Measurements from ENCODE around the gene MBD1. TPM values are rescaled to one million over a fixed set of nuclear protein-coding genes. Genes with fewer than 3 reads are reported as not detected.

Gene MBD1
- total and polyA plus RNA-seq, 2 of the 13 experiments (the other 11 are each of a cell fraction or from before 2014, with no cell fraction given) = 25.5 to 28.6 TPM

DNA sequence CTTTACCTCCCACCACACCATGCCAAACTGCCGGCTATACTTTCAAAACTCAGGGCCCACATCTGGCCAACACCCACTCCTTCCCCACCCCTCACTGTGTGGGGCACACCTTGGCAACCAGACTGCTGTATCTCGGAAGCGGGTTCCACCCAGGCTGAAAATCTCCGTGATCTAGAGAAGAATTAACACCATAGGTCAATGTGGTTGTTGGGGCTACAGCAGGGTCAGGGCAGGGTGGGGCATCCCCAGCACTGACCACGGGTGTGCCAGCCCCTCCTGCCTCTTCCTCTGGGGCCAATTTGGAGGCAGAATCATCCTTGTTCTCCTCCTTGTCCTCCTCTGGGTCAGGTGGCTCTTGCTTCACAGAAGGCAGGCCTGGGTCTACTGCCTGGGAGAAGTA is 8.8 kb downstream of the MBD1 start:
- ChIA-PET POLR2A (interaction anchor here (1.3 kb wide), 1 partner anchor 9 kb away, joined by 5 read pairs; the partner anchor contains the start of gene MBD1), CTCF (ENCODE audit: low intra/inter-chr PET ratio, low total read pairs) (no interaction called here)
- in situ Hi-C loops (cut with HindIII; ENCODE audit: extremely low pct_ligation_motif_present, low pct_unique_long_range_greater_than_20kb) (no loop called here), intact Hi-C loops (cut with micrococcal nuclease; ENCODE audit: unreplicated experiment) (no loop called here)
- FAIRE-seq (no peak), DNase-seq (ENCODE audit: low spot score) (no peak), ATAC-seq (no peak)
- H4K20me1 ChIP-seq (ENCODE audit: insufficient read depth, low read length) = no peaks in the 10 kb centered on the region
- H2AFZ ChIP-seq (ENCODE audit: low read length) = no peak overlapping the region
- no TSS peak for BruUV-seq (replicated peaks)
- H3K4me1 ChIP-seq (ENCODE audit: insufficient read depth, low read length) = no peaks in the 10 kb centered on the region
- H3K36me3 ChIP-seq (replicated peaks in 1 of 2; ENCODE audit: control insufficient read depth in 1 of 2, insufficient read depth in 2 of 2, low read length in 2 of 2) = peaks cover 43 to 71% of the 10 kb centered on the region in 2 experiments; a peak in 4 of 5 replicates
- 98% methylated on average over 4 of the region's 5 CpGs for WGBS (ENCODE audit: low lambda C conversion rate)
- no peak overlapping the region for H3K9ac ChIP-seq (ENCODE audit: insufficient read depth, low read depth, low read length)
- no peaks in the 10 kb centered on the region for H3K9me3 ChIP-seq (ENCODE audit: low read length)
- H3K79me2 ChIP-seq (ENCODE audit: insufficient read depth, low read length) = no peaks in the 10 kb centered on the region
- H3K4me2 ChIP-seq (ENCODE audit: low read depth, low read length) = no peak overlapping the region
- H3K4me3 ChIP-seq (replicated peaks in 1 of 3; ENCODE audit: insufficient read depth in 1 of 3, low read depth in 2 of 3, low read length in 3 of 3) = no peak overlapping the region
- H3K27me3 ChIP-seq (ENCODE audit: control insufficient read depth in 1 of 2, insufficient read depth in 2 of 2, low read length in 2 of 2) = no peaks in the 10 kb centered on the region
- no peak overlapping the region for H3K27ac ChIP-seq (ENCODE audit: extremely low read length, insufficient read depth, low read length)
- no peak for TF ChIP-seq ZMYM4 (CRISPR knock-in tag; IDR thresholded peaks at IDR 0.05)
- TF ChIP-seq MYC (CRISPR knock-in tag; IDR thresholded peaks at IDR 0.05; ENCODE audit: borderline replicate concordance) = no peak
- TF ChIP-seq, protein P1, sequence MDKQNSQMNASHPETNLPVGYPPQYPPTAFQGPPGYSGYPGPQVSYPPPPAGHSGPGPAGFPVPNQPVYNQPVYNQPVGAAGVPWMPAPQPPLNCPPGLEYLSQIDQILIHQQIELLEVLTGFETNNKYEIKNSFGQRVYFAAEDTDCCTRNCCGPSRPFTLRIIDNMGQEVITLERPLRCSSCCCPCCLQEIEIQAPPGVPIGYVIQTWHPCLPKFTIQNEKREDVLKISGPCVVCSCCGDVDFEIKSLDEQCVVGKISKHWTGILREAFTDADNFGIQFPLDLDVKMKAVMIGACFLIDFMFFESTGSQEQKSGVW (CRISPR knock-in tag; IDR thresholded peaks at IDR 0.05; ENCODE audit: borderline replicate concordance) = no peak
- TF ChIP-seq ZBTB8A (CRISPR knock-in tag; IDR thresholded peaks at IDR 0.05; ENCODE audit: borderline replicate concordance, low read depth) = no peak
- TF ChIP-seq ARID4A (CRISPR knock-in tag; IDR thresholded peaks at IDR 0.05; ENCODE audit: borderline replicate concordance) = no peak
- TF ChIP-seq HMG20A (CRISPR knock-in tag; IDR thresholded peaks at IDR 0.05; ENCODE audit: borderline replicate concordance) = no peak
- no peak for TF ChIP-seq ZNF329 (CRISPR knock-in tag; IDR thresholded peaks at IDR 0.05; ENCODE audit: low read depth)
- TF ChIP-seq RFX3 (CRISPR knock-in tag; IDR thresholded peaks at IDR 0.05) = no peak
- TF ChIP-seq ZNF224 (CRISPR knock-in tag; IDR thresholded peaks at IDR 0.05) = no peak
- no peak for TF ChIP-seq HNRNPL (IDR thresholded peaks at IDR 0.05; ENCODE audit: low read depth, low read length)
- TF ChIP-seq, protein P2, sequence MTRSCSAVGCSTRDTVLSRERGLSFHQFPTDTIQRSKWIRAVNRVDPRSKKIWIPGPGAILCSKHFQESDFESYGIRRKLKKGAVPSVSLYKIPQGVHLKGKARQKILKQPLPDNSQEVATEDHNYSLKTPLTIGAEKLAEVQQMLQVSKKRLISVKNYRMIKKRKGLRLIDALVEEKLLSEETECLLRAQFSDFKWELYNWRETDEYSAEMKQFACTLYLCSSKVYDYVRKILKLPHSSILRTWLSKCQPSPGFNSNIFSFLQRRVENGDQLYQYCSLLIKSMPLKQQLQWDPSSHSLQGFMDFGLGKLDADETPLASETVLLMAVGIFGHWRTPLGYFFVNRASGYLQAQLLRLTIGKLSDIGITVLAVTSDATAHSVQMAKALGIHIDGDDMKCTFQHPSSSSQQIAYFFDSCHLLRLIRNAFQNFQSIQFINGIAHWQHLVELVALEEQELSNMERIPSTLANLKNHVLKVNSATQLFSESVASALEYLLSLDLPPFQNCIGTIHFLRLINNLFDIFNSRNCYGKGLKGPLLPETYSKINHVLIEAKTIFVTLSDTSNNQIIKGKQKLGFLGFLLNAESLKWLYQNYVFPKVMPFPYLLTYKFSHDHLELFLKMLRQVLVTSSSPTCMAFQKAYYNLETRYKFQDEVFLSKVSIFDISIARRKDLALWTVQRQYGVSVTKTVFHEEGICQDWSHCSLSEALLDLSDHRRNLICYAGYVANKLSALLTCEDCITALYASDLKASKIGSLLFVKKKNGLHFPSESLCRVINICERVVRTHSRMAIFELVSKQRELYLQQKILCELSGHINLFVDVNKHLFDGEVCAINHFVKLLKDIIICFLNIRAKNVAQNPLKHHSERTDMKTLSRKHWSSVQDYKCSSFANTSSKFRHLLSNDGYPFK (CRISPR knock-in tag; IDR thresholded peaks at IDR 0.05; ENCODE audit: borderline replicate concordance) = no peak
- TF ChIP-seq ZNF878 (CRISPR knock-in tag; IDR thresholded peaks at IDR 0.05) = no peak
- TF ChIP-seq ZNF850 (CRISPR knock-in tag; conservative IDR thresholded peaks at IDR 0.05) = no peak
- no peak for TF ChIP-seq NRL (CRISPR knock-in tag; IDR thresholded peaks at IDR 0.05; ENCODE audit: borderline replicate concordance)

Measured in HepG2 (cell line).